Colonic mucosa (tissue), 4 donors: ENCODE measurements around the gene SH3BP1. TPM values are rescaled to one million over a fixed set of nuclear protein-coding genes. Genes with fewer than 3 reads are reported as not detected.
A peak's percentile ranks its signal among the peaks of the same experiment; 100 is the strongest.

ENCODE experiments used
- DNase-seq: peaks from one replicate; pipeline ENCODE4 v3.0.0-alpha.2; 2020
- H3K27ac ChIP-seq: fragments of 200-600 bp; one replicate; pipeline ENCODE4 v1.8.0; 2021
- H3K27me3 ChIP-seq: fragments of 200-600 bp; one replicate; pipeline ENCODE4 v1.8.0; 2021
- H3K36me3 ChIP-seq: fragments of 200-600 bp; one replicate; pipeline ENCODE4 v1.8.0; 2021
- H3K4me1 ChIP-seq: fragments of 200-600 bp; one replicate; pipeline ENCODE4 v1.8.0; 2021; ENCODE audit warnings: mild to moderate bottlenecking
- H3K4me3 ChIP-seq: fragments of 200-600 bp; one replicate; pipeline ENCODE4 v1.8.0; 2021
- H3K9ac ChIP-seq, 2 donors: one replicate each; pipeline ENCODE4 v1.7.0; 2013; ENCODE audit warnings: control low read depth in 2 of 2, low read depth in 2 of 2, low read length in 2 of 2
- H3K9me3 ChIP-seq: fragments of 200-600 bp; one replicate; pipeline ENCODE4 v1.8.0; 2021
- CTCF ChIP-seq: fragments of 200-600 bp; IDR thresholded peaks from one replicate; pipeline ENCODE4 v1.8.0; 2022; ENCODE audit warnings: antibody characterized with exemption, mild to moderate bottlenecking
- intact Hi-C: fragments of 100-400 bp; cut with DNase I; formaldehyde crosslinking; loops from one replicate; pipeline ENCODE4 v1.14.1; 2022
- total RNA-seq, 2 donors: library from RNA; stranded (reverse); fragmentation: NEBNext Ultra II Directional in 1 of 2; extraction: Animal tissue kit (Norgen Biotek cat#: 25700) in 1 of 2; gene quantifications; one replicate each; pipeline ENCODE4 v1.2.1, GENCODE V29; 2021
- donor health status: healthy.
- donor health status: DM: no; HTN: no; CAD: no.
- donor health status: DM: no; HTN: no; CAD: no.

Gene SH3BP1
- total RNA-seq, 2 donors from 2014 or later, result 91.8 to 125 TPM

DNA sequence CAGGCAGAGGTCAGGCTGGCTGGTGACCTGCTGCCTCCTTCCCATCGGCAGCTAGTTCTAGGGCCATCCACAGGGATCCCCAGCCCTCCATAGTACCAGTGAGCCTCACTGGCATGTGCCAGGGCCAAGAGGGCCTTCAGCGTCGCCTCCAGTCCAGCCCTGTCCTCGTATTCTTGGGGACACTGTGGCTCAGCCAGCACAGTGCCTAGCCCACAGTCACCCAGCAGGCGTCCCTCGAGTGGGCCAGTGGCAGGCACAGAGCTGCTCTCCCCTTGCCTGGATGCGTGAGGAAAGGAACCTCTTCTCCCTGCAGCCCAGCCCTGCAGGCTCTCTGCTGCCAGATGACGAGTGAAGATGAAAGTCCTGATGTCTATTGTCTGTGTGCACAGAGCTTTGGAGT, 10.6 kb upstream of the SH3BP1 start:
- Histone ChIP-seq H3K36me3 (no peaks in the 10 kb centered on the region), H3K9ac (no peak overlapping the region), H3K9me3 (no peaks in the 10 kb centered on the region), H3K4me3 (no peak overlapping the region), H3K4me1 (peaks cover 31% of the 10 kb centered on the region), H3K27me3 (no peaks in the 10 kb centered on the region), H3K27ac (no peak overlapping the region)
- no peak for TF ChIP-seq CTCF
- DNase-seq, result no peak
- intact Hi-C loops, result no loop called here

DNA sequence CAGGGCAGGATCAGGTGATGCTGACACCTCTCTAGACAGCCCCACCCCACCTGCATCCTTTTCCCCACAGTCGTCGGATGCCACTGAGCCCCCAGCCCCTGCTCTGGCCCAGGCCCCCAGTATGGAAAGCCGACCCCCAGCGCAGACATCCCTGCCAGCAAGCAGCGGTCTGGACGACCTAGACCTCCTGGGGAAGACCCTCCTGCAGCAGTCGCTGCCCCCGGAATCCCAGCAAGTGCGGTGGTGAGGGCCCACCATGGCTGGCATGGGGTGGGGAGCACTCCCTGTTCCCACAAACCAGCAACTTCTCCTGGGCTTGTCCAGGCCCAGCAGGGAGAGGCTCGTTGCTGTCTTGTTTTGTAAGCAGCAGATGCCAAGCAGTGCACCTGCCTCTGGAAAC, 9.5 kb upstream of the SH3BP1 start:
- H3K4me3 ChIP-seq, result no peak overlapping the region
- no peak for TF ChIP-seq CTCF
- H3K27ac ChIP-seq, result no peak overlapping the region
- no peaks in the 10 kb centered on the region for H3K36me3 ChIP-seq
- peaks cover 36% of the 10 kb centered on the region for H3K4me1 ChIP-seq
- no peaks in the 10 kb centered on the region for H3K27me3 ChIP-seq
- intact Hi-C loops, result no loop called here
- DNase-seq, result no peak
- H3K9me3 ChIP-seq, result no peaks in the 10 kb centered on the region
- no peak overlapping the region for H3K9ac ChIP-seq

- no peaks in the 10 kb centered on the region for H3K9me3 ChIP-seq
- H3K27me3 ChIP-seq, result no peaks in the 10 kb centered on the region
- no peak overlapping the region for H3K27ac ChIP-seq
- H3K9ac ChIP-seq, result no peak overlapping the region
- DNase-seq, result no peak
- H3K36me3 ChIP-seq, result no peaks in the 10 kb centered on the region
- peaks cover 35% of the 10 kb centered on the region for H3K4me1 ChIP-seq
- no peak for TF ChIP-seq CTCF
- no peak overlapping the region for H3K4me3 ChIP-seq
- intact Hi-C loops, result no loop called here
Observed at GRCh38 chr22:37630839-37631435, 8.5 kb upstream of the SH3BP1 start.

DNA sequence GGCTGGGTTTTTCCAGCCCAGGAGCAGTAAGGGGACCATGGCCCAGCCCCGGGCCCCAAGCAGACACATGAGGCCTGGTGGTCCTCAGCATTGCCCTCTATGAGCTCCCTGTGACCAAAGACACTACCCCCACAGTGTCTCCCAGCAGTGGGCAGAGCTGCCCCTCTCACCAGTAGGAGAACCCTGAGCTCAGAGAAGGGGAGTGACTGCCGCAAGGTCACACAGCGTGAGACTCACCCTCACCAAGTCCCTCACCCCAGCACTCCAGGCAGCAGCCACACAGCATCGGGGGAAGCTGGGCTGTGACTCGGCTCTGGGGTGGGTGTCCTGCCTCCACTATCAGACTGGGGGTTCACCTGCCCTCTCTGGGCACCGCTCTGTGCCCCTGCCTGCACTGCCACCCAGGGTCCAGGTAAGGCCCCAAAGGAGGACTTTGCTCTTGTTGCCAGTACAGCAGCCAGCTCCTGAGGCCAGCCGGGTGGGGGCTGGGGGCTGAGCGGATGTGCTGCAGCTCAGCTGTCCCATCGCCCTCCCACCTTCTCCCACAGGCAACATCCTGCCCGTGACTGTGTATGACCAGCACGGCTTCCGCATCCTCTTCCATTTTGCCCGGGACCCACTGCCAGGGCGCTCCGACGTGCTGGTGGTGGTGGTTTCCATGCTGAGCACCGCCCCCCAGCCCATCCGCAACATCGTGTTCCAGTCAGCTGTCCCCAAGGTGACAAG, 7.9 kb upstream of the SH3BP1 start:
- no peak overlapping the region for H3K4me3 ChIP-seq
- no peaks in the 10 kb centered on the region for H3K27me3 ChIP-seq
- no peak for TF ChIP-seq CTCF
- DNase-seq, result no peak
- no peaks in the 10 kb centered on the region for H3K36me3 ChIP-seq
- intact Hi-C loops, result no loop called here
- H3K4me1 ChIP-seq, result peaks cover 29% of the 10 kb centered on the region
- H3K9ac ChIP-seq, result peak overlapping the region in 1 of 2 donors; percentile 12
- H3K27ac ChIP-seq, result no peak overlapping the region
- no peaks in the 10 kb centered on the region for H3K9me3 ChIP-seq

- peak overlapping the region; percentile 26 to 62 for H3K9ac ChIP-seq
- no peak overlapping the region for H3K4me3 ChIP-seq
- H3K36me3 ChIP-seq, result no peaks in the 10 kb centered on the region
- peaks cover 29% of the 10 kb centered on the region for H3K4me1 ChIP-seq
- intact Hi-C loops, result no loop called here
- no peaks in the 10 kb centered on the region for H3K9me3 ChIP-seq
- H3K27ac ChIP-seq, result peak overlapping the region; percentile 66
- no peak for TF ChIP-seq CTCF
- H3K27me3 ChIP-seq, result no peaks in the 10 kb centered on the region
- no peak for DNase-seq
Observed at GRCh38 chr22:37632174-37633088, 7.0 kb upstream of the SH3BP1 start.
